ENCODE data around the gene GMCL1.

- TF ChIP-seq EZH2 (IDR thresholded peaks at IDR 0.05; ENCODE audit: low read depth) (no peak), CTCF (conservative IDR thresholded peaks at IDR 0.05) (no peak)
Measured at GRCh38 chr2:69847068-69847828, 17.8 kb downstream of the GMCL1 start.

All from PC-9 (cell line).